Measurements from ENCODE around the gene TPH2. TPM values are rescaled to one million over a fixed set of nuclear protein-coding genes. Genes with fewer than 3 reads are reported as not detected.

Gene TPH2
- total RNA-seq, 4 donors from 2014 or later = not detected

GRCh38 chr12:71970031-71970430 is 31.4 kb downstream of the TPH2 start:
- whole genome bisulfite sequencing, 2 donors = 54 to 56% methylated on average over 5 of the region's 5 CpGs
- Histone ChIP-seq H3K27me3 (peaks cover 0 to 10% (median 0%) of the 10 kb centered on the region in 4 donors), H3K4me1 (no peaks in the 10 kb centered on the region), H3K9me3 (no peaks in the 10 kb centered on the region), H3K27ac (no peak overlapping the region), H3K36me3 (no peaks in the 10 kb centered on the region), H3K4me3 (no peak overlapping the region)
- DNase-seq = no peak
- TF ChIP-seq POLR2A (IDR thresholded peaks at IDR 0.05) (no peak), CTCF (IDR thresholded peaks at IDR 0.05) (no peak)
- intact Hi-C loops (cut with DNase I) = no loop called here

GRCh38 chr12:71972441-71973074 is 33.9 kb downstream of the TPH2 start:
- Histone ChIP-seq H3K9me3 (no peaks in the 10 kb centered on the region), H3K27ac (no peak overlapping the region), H3K36me3 (no peaks in the 10 kb centered on the region), H3K4me1 (no peaks in the 10 kb centered on the region), H3K27me3 (peaks cover 0 to 10% (median 0%) of the 10 kb centered on the region in 4 donors), H3K4me3 (no peak overlapping the region)
- WGBS, 2 donors = 50 to 70% methylated on average over 4 of the region's 4 CpGs
- DNase-seq = no peak
- intact Hi-C loops (cut with DNase I) = no loop called here
- no peak for TF ChIP-seq CTCF (IDR thresholded peaks at IDR 0.05)
- TF ChIP-seq POLR2A (IDR thresholded peaks at IDR 0.05) = no peak

- WGBS, 2 donors = 59 to 64% methylated on average over 4 of the region's 4 CpGs
- Histone ChIP-seq H3K27ac (no peak overlapping the region), H3K9me3 (no peaks in the 10 kb centered on the region), H3K36me3 (no peaks in the 10 kb centered on the region), H3K4me1 (no peaks in the 10 kb centered on the region), H3K4me3 (no peak overlapping the region), H3K27me3 (peaks cover 0 to 4% (median 0%) of the 10 kb centered on the region in 4 donors)
- no peak for TF ChIP-seq POLR2A (IDR thresholded peaks at IDR 0.05)
- intact Hi-C loops (cut with DNase I) = no loop called here
- no peak for DNase-seq
Measured at GRCh38 chr12:71973687-71974086, 35.0 kb downstream of the TPH2 start.

- intact Hi-C loops (cut with DNase I) = no loop called here
- 28 to 31% methylated on average over 2 of the region's 2 CpGs for whole genome bisulfite sequencing, 2 donors
- TF ChIP-seq POLR2A (IDR thresholded peaks at IDR 0.05) (no peak), CTCF (IDR thresholded peaks at IDR 0.05) (no peak)
- Histone ChIP-seq H3K27ac (no peak overlapping the region), H3K9me3 (no peaks in the 10 kb centered on the region), H3K36me3 (no peaks in the 10 kb centered on the region), H3K27me3 (no peaks in the 10 kb centered on the region), H3K4me1 (no peaks in the 10 kb centered on the region), H3K4me3 (no peak overlapping the region)
- no peak for DNase-seq
Measured at GRCh38 chr12:71980538-71980937, 41.9 kb downstream of the TPH2 start.

- no peaks in the 10 kb centered on the region for H3K36me3 ChIP-seq
- H3K4me3 ChIP-seq = no peak overlapping the region
- intact Hi-C loops (cut with DNase I) = no loop called here
- no peak for DNase-seq
- no peaks in the 10 kb centered on the region for H3K27me3 ChIP-seq
- H3K27ac ChIP-seq = no peak overlapping the region
- TF ChIP-seq POLR2A (IDR thresholded peaks at IDR 0.05) (no peak), CTCF (IDR thresholded peaks at IDR 0.05) (no peak)
- 68 to 72% methylated on average over 1 of the region's 1 CpG for WGBS, 2 donors
- H3K9me3 ChIP-seq = no peaks in the 10 kb centered on the region
- no peaks in the 10 kb centered on the region for H3K4me1 ChIP-seq
Measured at GRCh38 chr12:71981149-71981548, 42.5 kb downstream of the TPH2 start.

- 25 to 35% methylated on average over 2 of the region's 2 CpGs for WGBS, 2 donors
- H3K9me3 ChIP-seq = no peaks in the 10 kb centered on the region
Measured at GRCh38 chr12:71994715-71995114, 56.1 kb downstream of the TPH2 start.

More at GRCh38 chr12:71994715-71995114, 56.1 kb downstream of the TPH2 start:
- Histone ChIP-seq H3K4me1 (no peaks in the 10 kb centered on the region), H3K27ac (no peak overlapping the region), H3K4me3 (no peak overlapping the region), H3K36me3 (no peaks in the 10 kb centered on the region), H3K27me3 (peaks cover 0 to 17% (median 0%) of the 10 kb centered on the region in 4 donors)
- TF ChIP-seq CTCF (IDR thresholded peaks at IDR 0.05) (no peak), POLR2A (IDR thresholded peaks at IDR 0.05) (no peak)
- DNase-seq = no peak
- intact Hi-C loops (cut with DNase I) = no loop called here

All from esophagus squamous epithelium (tissue), 5 donors.